ENCODE data around the gene NFIX. TPM values are rescaled to one million over a fixed set of nuclear protein-coding genes. Genes with fewer than 3 reads are reported as not detected.

The NFIX gene
- total RNA-seq, 1 donor from 2014 or later = 2.6 TPM

GRCh38 chr19:13060964-13061927 lies 66.0 kb downstream of the NFIX start:
- no peak overlapping the region for H3K27ac Mint-ChIP-seq
- POLR2A ChIA-PET = interaction anchor here (0.6 to 1.9 kb wide), 10 partner anchors 34 to 96 kb away, joined by 3 to 7 read pairs (median 4); no protein-coding TSS in a partner anchor

GRCh38 chr19:13062317-13062716 lies 67.0 kb downstream of the NFIX start:
- H3K36me3 Mint-ChIP-seq (ENCODE audit: low read depth) = no peaks in the 10 kb centered on the region
- POLR2A ChIA-PET = interaction anchor here (1.9 kb wide), 1 partner anchor 82 kb away, joined by 7 read pairs; no protein-coding TSS in a partner anchor
- CTCF ChIA-PET = interaction anchor here (0.6 to 6.4 kb wide), 6 partner anchors 33 to 290 kb away, joined by 3 to 78 read pairs (median 26); no protein-coding TSS in a partner anchor
- no peak overlapping the region for H3K27ac Mint-ChIP-seq
- H3K27me3 Mint-ChIP-seq = peaks cover 14% of the 10 kb centered on the region
- peaks cover 5% of the 10 kb centered on the region for H3K4me1 Mint-ChIP-seq
- DNase-seq (no peak), ATAC-seq (ENCODE audit: low read depth) (no peak)
- no peak overlapping the region for H3K4me3 Mint-ChIP-seq
- intact Hi-C loops (cut with micrococcal nuclease) = loop anchor here (5.0 to 10.0 kb wide), 2 partner anchors 40 to 522 kb away; no protein-coding TSS in a partner anchor
- no peaks in the 10 kb centered on the region for H3K9me3 Mint-ChIP-seq
- no peak for TF ChIP-seq CTCF (IDR thresholded peaks at IDR 0.05)

More at GRCh38 chr19:13060964-13061927, 66.0 kb downstream of the NFIX start:
- Mint-ChIP-seq H3K9me3 (no peaks in the 10 kb centered on the region), H3K36me3 (ENCODE audit: low read depth) (no peaks in the 10 kb centered on the region), H3K4me1 (peaks cover 5% of the 10 kb centered on the region), H3K4me3 (peak overlapping the region; percentile 81), H3K27me3 (peaks cover 14% of the 10 kb centered on the region)
- peak; percentile 93 for TF ChIP-seq CTCF (IDR thresholded peaks at IDR 0.05)
- ATAC-seq (ENCODE audit: low read depth) (peak; percentile 99), DNase-seq (peak; percentile 74)
- CTCF ChIA-PET = interaction anchor here (0.6 to 6.4 kb wide), 26 partner anchors 9 to 1269 kb away, joined by 3 to 78 read pairs (median 3); no protein-coding TSS in a partner anchor
- intact Hi-C loops (cut with micrococcal nuclease) = loop anchor here (1.0 to 10.0 kb wide), 5 partner anchors 33 to 524 kb away; no protein-coding TSS in a partner anchor

DNA sequence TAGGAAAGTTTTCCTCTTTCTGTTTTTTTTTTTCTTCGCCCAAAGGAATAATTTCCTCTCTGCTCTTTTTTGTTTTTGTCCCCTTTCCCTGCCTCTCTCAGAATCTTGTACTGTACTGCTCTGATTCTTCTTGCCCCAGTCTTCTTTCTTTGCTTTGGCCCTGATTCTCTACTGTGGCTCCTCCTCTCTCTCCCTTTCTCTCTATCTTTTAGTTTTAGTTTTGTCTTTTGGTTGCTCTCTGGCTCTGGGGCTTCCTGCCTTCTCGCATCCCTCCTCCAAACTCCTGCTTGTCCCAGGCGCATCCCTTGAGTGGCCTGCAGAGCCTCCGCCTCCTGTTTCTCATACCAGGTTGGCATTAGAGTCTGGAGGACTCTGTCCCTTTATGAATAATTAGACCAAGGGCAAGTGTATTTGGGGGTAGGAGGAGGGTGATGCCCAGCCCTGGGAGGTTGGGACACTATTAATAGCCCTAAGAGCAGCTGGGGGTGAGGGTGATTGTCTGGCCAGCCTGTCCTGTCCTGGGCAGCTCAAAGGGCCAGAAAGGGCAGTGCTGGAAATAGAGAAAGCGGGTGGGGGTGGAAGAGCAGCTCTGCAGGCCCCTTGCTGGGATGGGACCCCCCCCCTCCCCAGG lies 68.3 kb downstream of the NFIX start:
- ChIA-PET CTCF (no interaction called here), POLR2A (no interaction called here)
- TF ChIP-seq CTCF (IDR thresholded peaks at IDR 0.05) = no peak
- ATAC-seq (ENCODE audit: low read depth) = no peak
- H3K4me1 Mint-ChIP-seq = peaks cover 5% of the 10 kb centered on the region
- no peaks in the 10 kb centered on the region for H3K9me3 Mint-ChIP-seq
- no peak for DNase-seq
- peaks cover 14% of the 10 kb centered on the region for H3K27me3 Mint-ChIP-seq
- no peaks in the 10 kb centered on the region for H3K36me3 Mint-ChIP-seq (ENCODE audit: low read depth)
- intact Hi-C loops (cut with micrococcal nuclease) = loop anchor here (5.0 to 10.0 kb wide), 2 partner anchors 41 to 521 kb away; no protein-coding TSS in a partner anchor
- H3K27ac Mint-ChIP-seq = no peak overlapping the region
- H3K4me3 Mint-ChIP-seq = no peak overlapping the region

GRCh38 chr19:13064092-13064489 lies 68.8 kb downstream of the NFIX start:
- ATAC-seq (ENCODE audit: low read depth) (no peak), DNase-seq (no peak)
- TF ChIP-seq CTCF (IDR thresholded peaks at IDR 0.05) = no peak
- intact Hi-C loops (cut with micrococcal nuclease) = loop anchor here (5.0 to 10.0 kb wide), 2 partner anchors 42 to 521 kb away; no protein-coding TSS in a partner anchor
- CTCF ChIA-PET = no interaction called here
- H3K4me3 Mint-ChIP-seq = no peak overlapping the region
- no peaks in the 10 kb centered on the region for H3K36me3 Mint-ChIP-seq (ENCODE audit: low read depth)
- H3K27me3 Mint-ChIP-seq = peaks cover 14% of the 10 kb centered on the region
- POLR2A ChIA-PET = no interaction called here
- peaks cover 5% of the 10 kb centered on the region for H3K4me1 Mint-ChIP-seq
- no peak overlapping the region for H3K27ac Mint-ChIP-seq
- H3K9me3 Mint-ChIP-seq = no peaks in the 10 kb centered on the region

All from activated B cell treated with CpG ODN at 0.5 μM for 24 hours (primary cell).